Activated CD8-positive, alpha-beta T cell treated with anti-CD3 and anti-CD28 coated beads, Interleukin-2, amount 10 ng/mL, durations not matched to agents 7 days and 5 days (primary cell): ENCODE data around the gene TP73. TPM values are rescaled to one million over a fixed set of nuclear protein-coding genes. Genes with fewer than 3 reads are reported as not detected.

Experiments
- ATAC-seq: fragments of 150-1000 bp; cut with Tn5 transposase; one replicate; pipeline ENCODE4 v1.10.0; 2021; ENCODE audit warnings: moderate library complexity
- CTCF ChIA-PET: fragments of 350-600 bp; sonication (Branson Sonifier 250); formaldehyde crosslinking; loops from one replicate; lab custom pipeline; 2021; ENCODE audit warnings: antibody characterized with exemption; lab: Charles Lee
- POLR2A ChIA-PET: fragments of 350-600 bp; sonication (Branson Sonifier 250); formaldehyde crosslinking; loops from one replicate; lab custom pipeline; 2021; ENCODE audit warnings: antibody characterized with exemption; lab: Charles Lee
- DNase-seq: peaks from one replicate; pipeline ENCODE4 v3.0.0-alpha.2; 2020
- H3K27ac Mint-ChIP-seq: one replicate; pipeline ENCODE4 v1.8.0; 2021; ENCODE audit warnings: mild to moderate bottlenecking, mixed read lengths
- H3K27me3 Mint-ChIP-seq: one replicate; pipeline ENCODE4 v1.8.0; 2021; ENCODE audit warnings: low read depth, mixed read lengths
- H3K36me3 Mint-ChIP-seq: one replicate; pipeline ENCODE4 v1.8.0; 2021; ENCODE audit warnings: low read depth, mixed read lengths
- H3K4me1 Mint-ChIP-seq: one replicate; pipeline ENCODE4 v1.8.0; 2021; ENCODE audit warnings: low read depth, mixed read lengths
- H3K4me3 Mint-ChIP-seq: one replicate; pipeline ENCODE4 v1.8.0; 2021; ENCODE audit warnings: mild to moderate bottlenecking, mixed read lengths
- H3K9me3 Mint-ChIP-seq: one replicate; pipeline ENCODE4 v1.8.0; 2022; ENCODE audit warnings: mixed read lengths; ENCODE audit not compliant: insufficient read depth
- total RNA-seq, 2 experiments: library from RNA; stranded (reverse); gene quantifications; one replicate each; pipeline ENCODE4 v1.2.3, GENCODE V29; 2021

Gene TP73
- total RNA-seq, 2 experiments from 2014 or later, result 1.3 to 1.4 TPM

GRCh38 chr1:3753656-3754454 is 101.5 kb downstream of the TP73 start:
- ATAC-seq (no peak), DNase-seq (no peak)
- Mint-ChIP-seq H3K27ac (no peak overlapping the region), H3K36me3 (no peaks in the 10 kb centered on the region), H3K27me3 (peaks cover 4% of the 10 kb centered on the region), H3K4me3 (no peak overlapping the region), H3K9me3 (no peaks in the 10 kb centered on the region), H3K4me1 (no peaks in the 10 kb centered on the region)
- POLR2A ChIA-PET, result no interaction called here
- CTCF ChIA-PET, result no interaction called here

GRCh38 chr1:3756394-3756793 is 104.1 kb downstream of the TP73 start:
- H3K9me3 Mint-ChIP-seq, result peaks cover 6% of the 10 kb centered on the region
- ATAC-seq (no peak), DNase-seq (no peak)
- no peak overlapping the region for H3K27ac Mint-ChIP-seq
- CTCF ChIA-PET, result no interaction called here
- H3K36me3 Mint-ChIP-seq, result no peaks in the 10 kb centered on the region
- no peak overlapping the region for H3K4me3 Mint-ChIP-seq
- POLR2A ChIA-PET, result interaction anchor here (0.5 kb wide), 1 partner anchor 1585 kb away, joined by 3 read pairs; no protein-coding TSS in a partner anchor
- no peaks in the 10 kb centered on the region for H3K4me1 Mint-ChIP-seq
- peaks cover 4% of the 10 kb centered on the region for H3K27me3 Mint-ChIP-seq

GRCh38 chr1:3759164-3759563 is 106.8 kb downstream of the TP73 start:
- Mint-ChIP-seq H3K27ac (no peak overlapping the region), H3K36me3 (no peaks in the 10 kb centered on the region), H3K27me3 (peaks cover 4% of the 10 kb centered on the region), H3K4me1 (no peaks in the 10 kb centered on the region), H3K9me3 (peaks cover 6% of the 10 kb centered on the region), H3K4me3 (no peak overlapping the region)
- ChIA-PET POLR2A (no interaction called here), CTCF (interaction anchor here (1.5 kb wide), 1 partner anchor 10 kb away, joined by 4 read pairs; no protein-coding TSS in a partner anchor)
- DNase-seq, result no peak
- no peak for ATAC-seq

- Mint-ChIP-seq H3K4me3 (no peak overlapping the region), H3K4me1 (no peaks in the 10 kb centered on the region), H3K9me3 (peaks cover 6% of the 10 kb centered on the region), H3K27me3 (peaks cover 4% of the 10 kb centered on the region), H3K36me3 (no peaks in the 10 kb centered on the region), H3K27ac (no peak overlapping the region)
- ChIA-PET CTCF (interaction anchor here (1.3 to 1.5 kb wide), 2 partner anchors 9 to 16 kb away, joined by 3 to 4 read pairs; no protein-coding TSS in a partner anchor), POLR2A (no interaction called here)
- ATAC-seq (no peak), DNase-seq (no peak)
Measured at GRCh38 chr1:3759796-3760195, 107.5 kb downstream of the TP73 start.

GRCh38 chr1:3761296-3762010 is 109.1 kb downstream of the TP73 start:
- peaks cover 4% of the 10 kb centered on the region for H3K27me3 Mint-ChIP-seq
- H3K36me3 Mint-ChIP-seq, result no peaks in the 10 kb centered on the region
- CTCF ChIA-PET, result interaction anchor here (1.1 to 1.3 kb wide), 3 partner anchors 8 to 37 kb away, joined by 3 to 4 read pairs (median 4); no protein-coding TSS in a partner anchor
- no peak overlapping the region for H3K4me3 Mint-ChIP-seq
- no peak for ATAC-seq
- POLR2A ChIA-PET, result no interaction called here
- H3K4me1 Mint-ChIP-seq, result no peaks in the 10 kb centered on the region
- no peak overlapping the region for H3K27ac Mint-ChIP-seq
- no peak for DNase-seq
- peaks cover 6% of the 10 kb centered on the region for H3K9me3 Mint-ChIP-seq

GRCh38 chr1:3762151-3762872 is 110.0 kb downstream of the TP73 start:
- Mint-ChIP-seq H3K4me3 (no peak overlapping the region), H3K27ac (no peak overlapping the region), H3K27me3 (peaks cover 4% of the 10 kb centered on the region), H3K9me3 (peaks cover 6% of the 10 kb centered on the region), H3K4me1 (no peaks in the 10 kb centered on the region), H3K36me3 (no peaks in the 10 kb centered on the region)
- ChIA-PET CTCF (no interaction called here), POLR2A (no interaction called here)
- DNase-seq (no peak), ATAC-seq (no peak)

- POLR2A ChIA-PET, result no interaction called here
- Mint-ChIP-seq H3K4me1 (no peaks in the 10 kb centered on the region), H3K4me3 (no peak overlapping the region), H3K27ac (no peak overlapping the region), H3K9me3 (peaks cover 6% of the 10 kb centered on the region), H3K27me3 (peaks cover 4% of the 10 kb centered on the region), H3K36me3 (no peaks in the 10 kb centered on the region)
- DNase-seq, result no peak
- no peak for ATAC-seq
- CTCF ChIA-PET, result no interaction called here
Measured at GRCh38 chr1:3762873-3763228, 110.5 kb downstream of the TP73 start.

GRCh38 chr1:3763351-3764125 is 111.2 kb downstream of the TP73 start:
- Mint-ChIP-seq H3K27me3 (peaks cover 4% of the 10 kb centered on the region), H3K4me1 (no peaks in the 10 kb centered on the region), H3K9me3 (peaks cover 6% of the 10 kb centered on the region), H3K36me3 (no peaks in the 10 kb centered on the region), H3K4me3 (no peak overlapping the region), H3K27ac (no peak overlapping the region)
- ChIA-PET CTCF (no interaction called here), POLR2A (no interaction called here)
- DNase-seq, result no peak
- no peak for ATAC-seq

- no peak overlapping the region for H3K4me3 Mint-ChIP-seq
- no peaks in the 10 kb centered on the region for H3K36me3 Mint-ChIP-seq
- DNase-seq (no peak), ATAC-seq (no peak)
- H3K9me3 Mint-ChIP-seq, result no peaks in the 10 kb centered on the region
- ChIA-PET CTCF (interaction anchor here (0.9 to 1.3 kb wide), 3 partner anchors 9 to 148 kb away, joined by 3 to 4 read pairs (median 3); no protein-coding TSS in a partner anchor), POLR2A (no interaction called here)
- no peak overlapping the region for H3K27ac Mint-ChIP-seq
- H3K4me1 Mint-ChIP-seq, result peaks cover 6% of the 10 kb centered on the region
- no peaks in the 10 kb centered on the region for H3K27me3 Mint-ChIP-seq
Measured at GRCh38 chr1:3767328-3767925, 115.1 kb downstream of the TP73 start.

GRCh38 chr1:3768811-3769390 is 116.6 kb downstream of the TP73 start:
- no peak overlapping the region for H3K4me3 Mint-ChIP-seq
- ChIA-PET CTCF (interaction anchor here (1.3 to 1.7 kb wide), 3 partner anchors 8 to 33 kb away, joined by 3 to 4 read pairs (median 4); no protein-coding TSS in a partner anchor), POLR2A (interaction anchor here (0.8 kb wide), 1 partner anchor 27 kb away, joined by 3 read pairs; no protein-coding TSS in a partner anchor)

More at GRCh38 chr1:3768811-3769390, 116.6 kb downstream of the TP73 start:
- no peaks in the 10 kb centered on the region for H3K27me3 Mint-ChIP-seq
- peaks cover 6% of the 10 kb centered on the region for H3K4me1 Mint-ChIP-seq
- no peaks in the 10 kb centered on the region for H3K9me3 Mint-ChIP-seq
- no peak for DNase-seq
- no peaks in the 10 kb centered on the region for H3K36me3 Mint-ChIP-seq
- no peak for ATAC-seq
- no peak overlapping the region for H3K27ac Mint-ChIP-seq
